ENCODE results near the gene ANGEL1.

Gene ANGEL1

DNA sequence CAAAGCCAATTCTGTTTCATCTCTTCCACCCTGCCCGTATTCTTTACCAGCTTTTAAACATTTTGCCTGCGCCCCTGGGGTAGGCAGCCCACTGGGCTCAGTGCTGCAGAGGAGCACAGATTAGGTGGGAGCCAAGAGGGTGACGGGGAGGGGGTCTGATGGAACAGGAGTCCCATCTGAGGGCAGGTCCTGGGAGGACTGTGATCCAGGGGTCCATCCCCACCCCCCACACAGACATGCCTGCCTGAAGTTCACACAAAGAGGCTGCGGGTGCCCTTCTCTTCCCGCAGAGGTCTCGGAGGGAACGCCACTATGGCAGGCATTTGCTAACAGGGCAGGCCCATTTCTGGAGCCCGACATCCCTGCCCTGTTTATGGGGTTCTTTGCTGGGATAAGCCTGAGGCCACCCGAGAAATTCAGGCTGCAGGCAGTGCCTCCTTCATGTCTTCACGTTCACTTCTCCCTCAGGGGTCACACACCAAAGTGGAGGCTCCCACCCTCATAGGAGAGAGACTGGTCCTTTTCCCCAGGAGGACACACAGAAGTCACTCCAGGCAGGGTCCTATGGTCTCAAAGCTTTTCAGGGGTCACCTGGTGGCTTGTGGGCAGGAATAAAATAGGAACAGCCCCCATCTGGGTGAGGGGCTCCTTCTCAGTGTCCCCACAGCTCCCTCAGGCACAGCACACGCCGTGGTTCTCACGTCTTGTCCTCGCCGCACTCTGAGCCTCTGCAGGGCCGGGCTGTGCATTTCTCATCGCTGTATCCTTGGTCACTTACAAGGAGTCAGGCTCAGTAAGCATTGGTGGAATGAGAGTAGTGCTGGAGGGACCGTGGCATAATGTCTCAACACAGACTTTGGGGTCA, 38.5 kb downstream of the ANGEL1 start:
- Histone ChIP-seq H3K4me3 (replicated peaks; ENCODE audit: low read depth, low read length) (no peak overlapping the region), H3K27me3 (replicated peaks; ENCODE audit: control insufficient read depth, insufficient read depth, low read length) (no peaks in the 10 kb centered on the region), H3K36me3 (ENCODE audit: control insufficient read depth, insufficient read depth, low read length) (no peaks in the 10 kb centered on the region)
- no peak for DNase-seq (ENCODE audit: extremely low read depth, insufficient read length)
- TF ChIP-seq, protein P1, sequence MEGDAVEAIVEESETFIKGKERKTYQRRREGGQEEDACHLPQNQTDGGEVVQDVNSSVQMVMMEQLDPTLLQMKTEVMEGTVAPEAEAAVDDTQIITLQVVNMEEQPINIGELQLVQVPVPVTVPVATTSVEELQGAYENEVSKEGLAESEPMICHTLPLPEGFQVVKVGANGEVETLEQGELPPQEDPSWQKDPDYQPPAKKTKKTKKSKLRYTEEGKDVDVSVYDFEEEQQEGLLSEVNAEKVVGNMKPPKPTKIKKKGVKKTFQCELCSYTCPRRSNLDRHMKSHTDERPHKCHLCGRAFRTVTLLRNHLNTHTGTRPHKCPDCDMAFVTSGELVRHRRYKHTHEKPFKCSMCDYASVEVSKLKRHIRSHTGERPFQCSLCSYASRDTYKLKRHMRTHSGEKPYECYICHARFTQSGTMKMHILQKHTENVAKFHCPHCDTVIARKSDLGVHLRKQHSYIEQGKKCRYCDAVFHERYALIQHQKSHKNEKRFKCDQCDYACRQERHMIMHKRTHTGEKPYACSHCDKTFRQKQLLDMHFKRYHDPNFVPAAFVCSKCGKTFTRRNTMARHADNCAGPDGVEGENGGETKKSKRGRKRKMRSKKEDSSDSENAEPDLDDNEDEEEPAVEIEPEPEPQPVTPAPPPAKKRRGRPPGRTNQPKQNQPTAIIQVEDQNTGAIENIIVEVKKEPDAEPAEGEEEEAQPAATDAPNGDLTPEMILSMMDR (IDR thresholded peaks at IDR 0.05; ENCODE audit: insufficient read depth, low read length, poor library complexity, severe bottlenecking) = no peak

DNA sequence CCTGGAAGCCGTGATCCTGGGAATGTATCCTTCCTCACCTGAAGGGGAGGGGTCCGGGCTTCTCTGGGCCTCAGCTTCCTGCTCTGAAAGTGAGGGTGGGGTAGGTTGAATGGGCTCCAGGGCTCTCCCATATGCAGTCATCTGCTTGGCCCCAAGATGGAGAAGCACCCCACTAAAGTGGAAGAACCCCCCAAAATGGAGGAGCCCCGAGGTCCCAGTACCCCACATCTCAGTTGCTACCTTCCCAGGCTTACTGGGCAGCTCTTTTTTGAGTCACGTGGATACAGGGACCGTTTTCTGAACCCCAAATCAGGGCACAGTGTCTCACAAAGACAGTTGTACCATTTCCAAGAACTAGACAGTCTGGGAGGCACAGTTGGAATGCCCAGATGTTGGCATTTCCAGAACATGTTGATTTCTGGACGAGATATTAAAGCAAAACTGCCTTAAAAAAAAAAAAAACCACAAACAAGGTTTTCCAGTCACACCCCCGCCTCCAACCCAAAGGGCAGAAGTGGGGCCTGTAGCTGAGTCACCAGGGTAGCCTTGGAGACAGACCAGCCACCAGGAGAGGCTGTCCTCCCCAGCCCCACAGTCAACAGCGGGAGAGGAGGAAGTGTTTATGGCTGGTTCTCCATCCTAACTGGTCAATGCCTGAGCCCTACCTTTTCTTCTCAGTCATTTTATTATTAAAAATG, 39.3 kb downstream of the ANGEL1 start:
- DNase-seq (ENCODE audit: extremely low read depth, insufficient read length) = no peak

DNA sequence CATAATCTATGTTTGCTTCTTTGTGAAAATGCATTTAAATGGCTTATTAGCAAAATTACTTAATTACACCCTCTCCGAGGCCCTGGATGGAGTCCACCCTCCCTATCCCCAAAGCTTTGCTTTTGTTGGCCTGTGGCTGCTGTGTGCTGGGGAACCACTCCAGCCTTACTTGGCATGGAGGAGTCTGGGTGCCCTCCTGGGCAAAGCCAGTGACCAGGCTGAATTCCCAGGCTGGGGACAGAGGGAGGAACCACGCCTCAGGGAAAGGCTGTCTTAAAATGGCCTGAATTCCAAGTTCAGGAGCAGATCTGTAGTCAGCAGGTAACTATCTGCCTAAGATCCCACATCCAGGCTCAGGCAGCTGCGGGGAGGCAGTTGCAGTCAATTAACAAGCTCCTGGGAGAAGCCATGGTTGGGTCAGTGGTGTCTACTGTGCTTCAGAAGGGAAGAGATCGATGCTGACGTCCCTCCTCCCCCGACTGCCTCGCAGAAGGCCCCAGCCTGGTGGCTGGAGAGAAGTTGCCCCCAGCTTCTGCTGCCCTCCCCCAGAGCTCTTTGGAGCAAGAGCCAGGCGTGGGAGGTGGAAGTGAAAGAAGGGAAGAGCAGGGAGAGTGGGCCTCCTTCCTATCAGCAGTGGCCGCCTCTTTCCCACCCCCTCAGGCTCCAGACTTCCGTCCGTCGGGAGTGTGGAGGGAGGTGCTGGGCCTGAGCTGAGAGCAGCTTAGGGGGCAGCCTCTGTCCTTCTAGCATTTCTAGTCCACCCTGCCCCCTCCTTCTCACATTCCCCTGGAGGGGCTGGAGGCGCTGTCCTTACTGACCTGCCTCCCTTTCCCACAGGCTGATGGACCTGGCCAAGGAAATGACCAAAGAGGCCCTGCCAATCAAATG, 40.1 kb downstream of the ANGEL1 start:
- Histone ChIP-seq H3K36me3 (ENCODE audit: control insufficient read depth, insufficient read depth, low read length) (no peaks in the 10 kb centered on the region), H3K4me3 (replicated peaks; ENCODE audit: low read depth, low read length) (no peak overlapping the region), H3K27me3 (replicated peaks; ENCODE audit: control insufficient read depth, insufficient read depth, low read length) (no peaks in the 10 kb centered on the region)
- DNase-seq (ENCODE audit: extremely low read depth, insufficient read length) = no peak
- TF ChIP-seq, protein P1 (IDR thresholded peaks at IDR 0.05; ENCODE audit: insufficient read depth, low read length, poor library complexity, severe bottlenecking) = no peak

More for the DNA sequence above, 39.3 kb downstream of the ANGEL1 start:
- H3K36me3 ChIP-seq (ENCODE audit: control insufficient read depth, insufficient read depth, low read length) = no peaks in the 10 kb centered on the region
- TF ChIP-seq, protein P1 (IDR thresholded peaks at IDR 0.05; ENCODE audit: insufficient read depth, low read length, poor library complexity, severe bottlenecking) = no peak
- H3K4me3 ChIP-seq (replicated peaks; ENCODE audit: low read depth, low read length) = no peak overlapping the region
- no peaks in the 10 kb centered on the region for H3K27me3 ChIP-seq (replicated peaks; ENCODE audit: control insufficient read depth, insufficient read depth, low read length)

DNA sequence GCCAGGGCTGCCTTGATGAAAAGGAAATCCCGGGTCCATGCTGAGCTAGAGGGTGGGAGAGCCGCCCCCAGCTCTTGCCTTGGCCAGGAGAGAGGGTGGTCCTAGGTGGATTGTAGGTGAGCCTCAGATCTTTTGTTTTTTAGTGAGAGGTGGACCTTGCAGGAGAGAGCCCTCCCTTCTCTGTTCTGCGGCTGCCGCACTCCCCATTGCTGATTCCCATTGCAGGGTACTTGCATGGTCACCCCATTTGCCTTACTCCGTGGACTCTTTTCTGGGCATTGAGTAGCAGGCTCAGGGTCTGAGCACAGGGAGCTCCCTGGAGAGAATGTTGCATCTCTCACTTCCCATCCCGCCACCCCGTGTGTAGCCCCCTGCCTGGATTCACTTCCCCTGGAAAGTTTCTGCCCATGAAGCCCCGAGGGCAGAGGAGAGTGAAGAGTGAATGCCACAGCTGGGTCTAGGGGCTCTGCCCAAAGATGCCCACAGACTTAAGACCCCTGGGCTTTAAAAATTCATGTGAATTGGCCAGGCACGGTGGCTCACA, 41.2 kb downstream of the ANGEL1 start:
- TF ChIP-seq, protein P1 (IDR thresholded peaks at IDR 0.05; ENCODE audit: insufficient read depth, low read length, poor library complexity, severe bottlenecking) = no peak
- H3K4me3 ChIP-seq (replicated peaks; ENCODE audit: low read depth, low read length) = no peak overlapping the region

More for the DNA sequence above, 41.2 kb downstream of the ANGEL1 start:
- no peaks in the 10 kb centered on the region for H3K27me3 ChIP-seq (replicated peaks; ENCODE audit: control insufficient read depth, insufficient read depth, low read length)
- H3K36me3 ChIP-seq (ENCODE audit: control insufficient read depth, insufficient read depth, low read length) = no peaks in the 10 kb centered on the region
- no peak for DNase-seq (ENCODE audit: extremely low read depth, insufficient read length)
